Naive B cell (primary cell): Measurements from ENCODE around the gene YBX1. TPM values are rescaled to one million over a fixed set of nuclear protein-coding genes. Genes with fewer than 3 reads are reported as not detected.
"Not testable (repeated sequence)": the region's sequence is repeated elsewhere in the genome, so short reads cannot be mapped to it uniquely, and the experiment has no call there.

Experiments
- ATAC-seq, 2 donors: fragments of 150-1000 bp; cut with Tn5 transposase; 2 replicates each; pipeline ENCODE4 v1.10.0; 2021; ENCODE audit warnings: low read depth in 2 of 2, mild to moderate bottlenecking in 2 of 2, moderate library complexity in 2 of 2
- DNase-seq: peaks from one replicate; pipeline ENCODE4 v3.0.0; 2022
- H3K27ac Mint-ChIP-seq, 6 donors: one replicate each; pipeline ENCODE4 v1.8.0; 2020 to 2022; ENCODE audit warnings: mild to moderate bottlenecking in 6 of 6, mixed read lengths in 6 of 6, moderate library complexity in 5 of 6, inconsistent platforms in 2 of 6
- H3K27me3 Mint-ChIP-seq, 3 donors: one replicate each; pipeline ENCODE4 v1.8.0; 2021 to 2022; ENCODE audit warnings: mixed read lengths in 3 of 3, mild to moderate bottlenecking in 1 of 3
- H3K36me3 Mint-ChIP-seq, 2 donors: one replicate each; pipeline ENCODE4 v1.8.0; 2020 to 2022; ENCODE audit warnings: mixed read lengths in 2 of 2, inconsistent platforms in 1 of 2, mild to moderate bottlenecking in 1 of 2
- H3K4me1 Mint-ChIP-seq, 3 donors: one replicate each; pipeline ENCODE4 v1.8.0; 2020 to 2022; ENCODE audit warnings: mixed read lengths in 3 of 3, inconsistent platforms in 1 of 3, mild to moderate bottlenecking in 1 of 3, moderate library complexity in 1 of 3
- H3K4me3 Mint-ChIP-seq, 8 donors: one replicate each; pipeline ENCODE4 v1.8.0; 2020 to 2022; ENCODE audit warnings: mild to moderate bottlenecking in 8 of 8, mixed read lengths in 8 of 8, moderate library complexity in 8 of 8, inconsistent platforms in 2 of 8
- H3K9me3 Mint-ChIP-seq, 7 donors: one replicate each; pipeline ENCODE4 v1.8.0; 2020 to 2022; ENCODE audit warnings: mixed read lengths in 7 of 7, mild to moderate bottlenecking in 5 of 7, inconsistent platforms in 2 of 7, moderate library complexity in 1 of 7
- polyA plus RNA-seq, 6 donors: library from polyadenylated mRNA; unstranded; fragments of 300-500 nt; fragmentation: Illumina TruSeq; gene quantifications; one replicate each; pipeline ENCODE4 v1.2.3, GENCODE V29; 2021; ENCODE audit warnings: low read depth in 6 of 6

YBX1 gene
- polyA plus RNA-seq, 6 donors from 2014 or later: 88.9 to 117 (median 110) TPM

DNA sequence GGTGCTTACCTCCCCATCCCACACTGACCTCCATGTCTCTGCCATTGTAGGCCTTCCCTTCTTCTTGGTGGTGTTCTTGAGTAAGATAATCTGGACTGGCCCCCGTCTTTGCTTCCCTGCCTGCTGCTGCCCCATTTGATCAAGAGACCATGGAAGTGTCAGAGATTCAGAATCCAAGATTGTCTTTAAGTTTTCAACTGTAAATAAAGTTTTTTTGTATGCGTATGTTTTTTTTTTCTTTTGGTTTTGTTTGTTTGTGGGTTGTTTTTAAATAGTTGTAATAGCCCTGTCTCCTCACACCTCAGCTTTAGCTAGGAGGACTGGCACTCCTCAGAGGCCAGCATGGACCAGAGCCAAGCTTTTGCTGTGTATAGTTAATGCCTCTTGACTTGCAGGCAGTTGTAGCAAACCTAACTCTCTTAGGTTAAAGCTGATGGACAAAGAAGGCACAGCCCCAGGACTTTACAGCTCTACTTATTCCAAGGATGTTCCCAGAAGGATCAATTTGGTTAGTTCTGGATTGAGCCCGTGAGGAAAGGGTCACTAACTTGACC, 5.6 kb upstream of the YBX1 start:
- no peak for ATAC-seq

DNA sequence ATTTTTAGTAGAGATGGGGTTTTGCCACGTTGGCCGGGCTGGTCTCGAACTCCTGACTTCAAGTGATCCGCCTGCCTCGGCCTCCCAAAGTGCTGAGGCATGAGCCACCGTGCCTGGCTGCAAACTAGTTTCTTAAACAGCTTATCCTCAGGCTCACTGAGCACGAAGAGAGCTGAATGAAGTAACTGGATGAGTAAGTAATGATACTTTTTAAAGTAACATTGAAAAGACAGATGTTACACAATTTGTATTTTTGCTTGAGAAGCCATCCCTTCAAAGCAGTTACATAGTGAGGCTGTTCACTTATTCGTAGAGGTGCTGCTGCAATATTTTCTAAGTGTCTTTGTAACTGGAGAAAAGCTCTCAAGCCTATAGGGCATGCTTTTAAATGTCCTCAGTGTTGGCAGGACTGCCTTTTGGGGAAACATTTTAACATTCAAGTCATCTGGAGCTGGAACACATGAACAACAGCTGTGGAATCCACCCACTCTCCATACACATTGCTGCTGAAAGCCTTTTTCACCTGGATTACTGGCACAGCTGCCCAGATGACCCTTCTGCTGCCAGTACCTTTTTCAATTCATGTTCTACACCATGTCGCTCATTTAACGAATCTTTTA, 2.7 kb upstream of the YBX1 start:
- ATAC-seq (no peak), DNase-seq (no peak)
- H3K4me1 Mint-ChIP-seq: peaks cover 18 to 36% (median 26%) of the 10 kb centered on the region in 3 donors
- H3K4me3 Mint-ChIP-seq: peak overlapping the region in 2 of 8 donors; percentile 9 to 95
- H3K27ac Mint-ChIP-seq: peak overlapping the region in 1 of 6 donors; percentile 11
- H3K9me3 Mint-ChIP-seq: no peaks in the 10 kb centered on the region
- H3K36me3 Mint-ChIP-seq: peaks cover 7 to 23% of the 10 kb centered on the region in 2 donors
- no peaks in the 10 kb centered on the region for H3K27me3 Mint-ChIP-seq

More for the DNA sequence above, 5.6 kb upstream of the YBX1 start:
- Mint-ChIP-seq H3K27ac (peak overlapping the region in 2 of 6 donors; percentile 76 to 92), H3K4me3 (no peak overlapping the region), H3K36me3 (peaks cover 10 to 13% of the 10 kb centered on the region in 2 donors), H3K9me3 (no peaks in the 10 kb centered on the region), H3K4me1 (peaks cover 8 to 16% (median 14%) of the 10 kb centered on the region in 3 donors), H3K27me3 (no peaks in the 10 kb centered on the region)
- no peak for DNase-seq

DNA sequence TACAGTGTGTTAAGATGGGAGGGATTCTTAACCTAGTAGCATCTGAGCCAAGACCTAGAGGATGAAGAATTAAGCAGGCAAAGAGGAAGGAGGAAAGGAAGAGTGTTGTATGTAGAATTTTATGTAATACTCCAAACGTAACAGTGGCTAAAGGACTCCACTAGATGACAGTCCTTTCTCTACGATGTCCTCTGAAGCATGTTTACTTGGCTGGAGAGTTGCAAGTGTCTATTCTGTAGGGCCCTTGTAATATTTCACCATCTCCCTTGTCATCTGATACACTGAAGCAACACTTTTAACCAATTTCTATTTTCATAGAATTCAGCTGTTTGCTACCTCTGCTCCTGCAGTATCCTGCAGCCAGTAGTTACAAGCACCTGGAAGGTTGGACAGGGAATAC, 2.2 kb upstream of the YBX1 start:
- ATAC-seq (no peak), DNase-seq (no peak)
- Mint-ChIP-seq H3K4me3 (peak overlapping the region in 4 of 8 donors; percentile 12 to 98 (median 62)), H3K27me3 (no peaks in the 10 kb centered on the region), H3K9me3 (no peaks in the 10 kb centered on the region), H3K27ac (no peak overlapping the region), H3K36me3 (peaks cover 12 to 19% of the 10 kb centered on the region in 2 donors), H3K4me1 (peaks cover 23 to 42% (median 32%) of the 10 kb centered on the region in 3 donors)

GRCh38 chr1:42680921-42681683, 1.1 kb upstream of the YBX1 start:
- Mint-ChIP-seq H3K27ac (peak overlapping the region; percentile 98 to 100 (median 100)), H3K36me3 (peaks cover 11 to 12% of the 10 kb centered on the region in 2 donors), H3K4me1 (peaks cover 31 to 51% (median 41%) of the 10 kb centered on the region in 3 donors), H3K4me3 (peak overlapping the region; percentile 95 to 100 (median 98)), H3K27me3 (no peaks in the 10 kb centered on the region), H3K9me3 (no peaks in the 10 kb centered on the region)
- ATAC-seq (no peak), DNase-seq (peak; percentile 27)

GRCh38 chr1:42682484-42682738, 193 bp downstream of the YBX1 start:
- Mint-ChIP-seq H3K36me3 (peaks cover 11 to 12% of the 10 kb centered on the region in 2 donors), H3K27ac (peak overlapping the region; percentile 98 to 100 (median 100)), H3K4me1 (peaks cover 31 to 62% (median 54%) of the 10 kb centered on the region in 3 donors), H3K4me3 (peak overlapping the region; percentile 95 to 100 (median 98))
- H3K9me3 Mint-ChIP-seq, DNase-seq, H3K27me3 Mint-ChIP-seq: not testable (repeated sequence)
- peak; percentile 7 to 8 for ATAC-seq

- Mint-ChIP-seq H3K27ac (peak overlapping the region; percentile 95 to 98 (median 98)), H3K27me3 (no peaks in the 10 kb centered on the region), H3K4me1 (peaks cover 36 to 67% (median 59%) of the 10 kb centered on the region in 3 donors), H3K9me3 (no peaks in the 10 kb centered on the region), H3K4me3 (peak overlapping the region; percentile 87 to 96 (median 94)), H3K36me3 (peaks cover 12 to 15% of the 10 kb centered on the region in 2 donors)
- ATAC-seq (peak; percentile 60 to 62), DNase-seq (peak; percentile 85)
Measured at GRCh38 chr1:42682739-42683531, 717 bp downstream of the YBX1 start.

- DNase-seq (no peak), ATAC-seq (no peak)
- no peaks in the 10 kb centered on the region for H3K9me3 Mint-ChIP-seq
- peaks cover 48 to 76% (median 68%) of the 10 kb centered on the region in 3 donors for H3K4me1 Mint-ChIP-seq
- H3K27ac Mint-ChIP-seq: peak overlapping the region; percentile 95 to 98 (median 98)
- H3K27me3 Mint-ChIP-seq: no peaks in the 10 kb centered on the region
- H3K4me3 Mint-ChIP-seq: peak overlapping the region; percentile 49 to 96 (median 94)
- peaks cover 12 to 15% of the 10 kb centered on the region in 2 donors for H3K36me3 Mint-ChIP-seq
Measured at GRCh38 chr1:42684139-42684538, 1.9 kb downstream of the YBX1 start.

GRCh38 chr1:42686418-42686817, 4.2 kb downstream of the YBX1 start:
- H3K9me3 Mint-ChIP-seq: no peaks in the 10 kb centered on the region
- H3K36me3 Mint-ChIP-seq: peaks cover 12 to 15% of the 10 kb centered on the region in 2 donors
- peaks cover 50 to 88% (median 76%) of the 10 kb centered on the region in 3 donors for H3K4me1 Mint-ChIP-seq
- ATAC-seq: no peak
- peak overlapping the region in 3 of 6 donors; percentile 18 to 56 (median 39) for H3K27ac Mint-ChIP-seq
- no peak for DNase-seq
- H3K27me3 Mint-ChIP-seq: no peaks in the 10 kb centered on the region
- peak overlapping the region in 2 of 8 donors; percentile 8 to 51 for H3K4me3 Mint-ChIP-seq

GRCh38 chr1:42689912-42690311, 7.7 kb downstream of the YBX1 start:
- no peak for DNase-seq
- Mint-ChIP-seq H3K36me3 (peaks cover 1 to 8% of the 10 kb centered on the region in 2 donors), H3K27me3 (no peaks in the 10 kb centered on the region), H3K4me3 (peak overlapping the region in 3 of 8 donors; percentile 38 to 57 (median 55)), H3K4me1 (peaks cover 50 to 82% (median 75%) of the 10 kb centered on the region in 3 donors), H3K27ac (peak overlapping the region in 1 of 6 donors; percentile 74), H3K9me3 (no peaks in the 10 kb centered on the region)
- no peak for ATAC-seq

DNA sequence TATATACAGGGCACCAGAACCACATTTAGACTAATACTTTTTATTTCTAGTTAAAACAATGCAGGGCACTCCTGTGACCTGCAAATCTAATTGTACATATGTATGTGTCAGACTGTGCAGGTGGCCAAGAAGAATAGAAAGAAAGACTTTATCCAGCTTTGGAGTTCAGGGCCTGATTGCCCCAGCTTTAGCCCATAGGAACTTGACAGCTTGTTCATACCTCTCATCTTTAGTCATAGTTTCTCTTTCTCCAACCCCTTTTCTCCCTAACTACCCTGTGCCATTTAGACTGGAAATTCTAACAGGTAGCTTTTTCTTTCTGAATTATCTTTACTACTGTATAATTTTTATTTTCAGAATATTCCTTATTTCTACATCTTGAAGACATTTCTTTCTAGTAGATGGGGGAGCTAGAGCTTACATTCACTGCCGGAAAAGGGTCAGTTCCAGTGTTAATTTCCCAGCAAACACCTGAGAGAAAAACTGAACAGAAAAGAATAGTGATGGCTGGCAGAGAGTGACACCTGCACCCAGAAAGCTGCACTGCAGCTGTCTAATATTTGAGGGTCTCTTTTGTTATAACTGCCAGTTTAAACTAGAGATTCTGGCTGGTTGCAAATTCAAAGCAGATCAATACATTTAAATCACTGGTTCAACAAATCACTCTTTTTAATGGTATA, 8.4 kb downstream of the YBX1 start:
- no peak for DNase-seq
- Mint-ChIP-seq H3K4me3 (peak overlapping the region in 3 of 8 donors; percentile 23 to 59 (median 36)), H3K27me3 (no peaks in the 10 kb centered on the region), H3K4me1 (peaks cover 45 to 78% (median 71%) of the 10 kb centered on the region in 3 donors), H3K9me3 (no peaks in the 10 kb centered on the region), H3K27ac (no peak overlapping the region), H3K36me3 (peaks cover 0 to 15% of the 10 kb centered on the region in 2 donors)
- ATAC-seq: peak in 1 of 2 donors; percentile 29

GRCh38 chr1:42691157-42691498, 8.9 kb downstream of the YBX1 start:
- Mint-ChIP-seq H3K4me3 (peak overlapping the region in 1 of 8 donors; percentile 15), H3K27ac (no peak overlapping the region), H3K36me3 (peaks cover 5 to 20% of the 10 kb centered on the region in 2 donors), H3K9me3 (no peaks in the 10 kb centered on the region), H3K27me3 (no peaks in the 10 kb centered on the region), H3K4me1 (peaks cover 46 to 74% (median 73%) of the 10 kb centered on the region in 3 donors)
- peak in 1 of 2 donors; percentile 15 for ATAC-seq
- no peak for DNase-seq

DNA sequence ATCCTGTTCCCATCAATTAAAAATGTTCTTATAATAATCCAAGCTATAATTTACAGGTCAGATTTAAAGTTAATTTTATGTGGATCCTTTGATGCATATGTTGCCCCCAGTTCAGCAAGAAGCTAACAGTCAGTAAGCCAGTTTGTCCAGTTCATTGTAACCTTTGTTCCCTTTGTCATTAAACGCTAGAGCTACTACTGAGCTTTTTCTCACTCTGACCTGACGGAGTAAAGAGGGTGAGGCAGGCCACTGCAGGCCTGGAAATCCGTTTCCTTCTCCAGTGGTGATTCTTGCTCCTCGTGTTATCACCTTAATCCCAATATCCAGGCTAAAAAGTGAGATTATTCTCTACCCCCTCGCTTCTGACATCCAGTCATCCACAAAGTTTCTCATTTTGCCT, 10.2 kb downstream of the YBX1 start:
- DNase-seq (no peak), ATAC-seq (no peak)
- Mint-ChIP-seq H3K4me3 (no peak overlapping the region), H3K27ac (peak overlapping the region in 4 of 6 donors; percentile 3 to 77 (median 67)), H3K36me3 (peaks cover 8 to 23% of the 10 kb centered on the region in 2 donors), H3K27me3 (no peaks in the 10 kb centered on the region), H3K9me3 (no peaks in the 10 kb centered on the region), H3K4me1 (peaks cover 47 to 65% (median 63%) of the 10 kb centered on the region in 3 donors)
